WTC11 (cell line): Measurements from ENCODE around the gene PCNX4. TPM values are rescaled to one million over a fixed set of nuclear protein-coding genes. Genes with fewer than 3 reads are reported as not detected.

ENCODE experiments used
- ATAC-seq: fragments of 200-7000 bp; cut with Tn5 transposase; 2 replicates; pipeline ENCODE4 v1.10.0; 2021; ENCODE audit warnings: mild to moderate bottlenecking, moderate library complexity
- CTCF ChIA-PET: fragments of 300-600 bp; sonication (Branson Sonifier 250); formaldehyde crosslinking; loops from one replicate; lab custom pipeline; 2021; ENCODE audit warnings: antibody characterized with exemption; lab: Charles Lee
- POLR2A ChIA-PET: fragments of 350-600 bp; sonication (Branson Sonifier 250); formaldehyde crosslinking; loops from one replicate; lab custom pipeline; 2021; ENCODE audit warnings: antibody characterized with exemption; lab: Charles Lee
- DNase-seq: peaks from one replicate; pipeline ENCODE4 v3.0.0; 2021; ENCODE audit warnings: low spot score
- H3K27ac Mint-ChIP-seq: 2 replicates; pipeline ENCODE4 v1.8.0; 2021; ENCODE audit warnings: mixed read lengths
- H3K27me3 Mint-ChIP-seq: 2 replicates; pipeline ENCODE4 v1.8.0; 2021; ENCODE audit warnings: low read depth, mild to moderate bottlenecking, moderate library complexity, mixed read lengths
- H3K36me3 Mint-ChIP-seq: 2 replicates; pipeline ENCODE4 v1.8.0; 2021; ENCODE audit warnings: mixed read lengths
- H3K4me1 Mint-ChIP-seq: 2 replicates; pipeline ENCODE4 v1.8.0; 2022; ENCODE audit warnings: mixed read lengths
- H3K4me3 Mint-ChIP-seq: 2 replicates; pipeline ENCODE4 v1.8.0; 2021; ENCODE audit warnings: mild to moderate bottlenecking, moderate library complexity, mixed read lengths
- H3K9me3 Mint-ChIP-seq: 2 replicates; pipeline ENCODE4 v1.8.0; 2021; ENCODE audit warnings: mixed read lengths
- AFF4 ChIP-seq: sonication (generic); formaldehyde crosslinking; IDR thresholded peaks from 2 replicates; pipeline ENCODE4 v1.8.1; 2023; ENCODE audit warnings: mild to moderate bottlenecking, missing genetic modification reagents, borderline replicate concordance
- CDX4 ChIP-seq: fragments of 250-450 bp; sonication (Bioruptor Pico); IDR thresholded peaks from 2 replicates; pipeline ENCODE4 v1.9.0; 2021; ENCODE audit warnings: moderate library complexity, mild to moderate bottlenecking, inconsistent platforms, borderline replicate concordance
- CREB1 ChIP-seq: sonication (generic); formaldehyde crosslinking; IDR thresholded peaks from 2 replicates; pipeline ENCODE4 v1.8.0; 2023; ENCODE audit warnings: mild to moderate bottlenecking, missing genetic modification reagents
- E2F1 ChIP-seq: sonication (generic); formaldehyde crosslinking; IDR thresholded peaks from 2 replicates; pipeline ENCODE4 v1.8.0; 2022; ENCODE audit warnings: mild to moderate bottlenecking, missing genetic modification reagents
- GTF2I ChIP-seq: fragments of 250-450 bp; sonication (Bioruptor Pico); conservative IDR thresholded peaks from 2 replicates; pipeline ENCODE4 v1.4.0; 2021; ENCODE audit warnings: mild to moderate bottlenecking
- PRDM15 ChIP-seq: sonication (generic); formaldehyde crosslinking; IDR thresholded peaks from 2 replicates; pipeline ENCODE4 v1.8.0; 2022; ENCODE audit warnings: missing genetic modification reagents
- RORB ChIP-seq: fragments of 250-450 bp; sonication (Bioruptor Pico); IDR thresholded peaks from 2 replicates; pipeline ENCODE4 v1.9.0; 2021; ENCODE audit warnings: mild to moderate bottlenecking
- SMAD4 ChIP-seq: sonication (generic); formaldehyde crosslinking; IDR thresholded peaks from 2 replicates; pipeline ENCODE4 v1.8.0; 2022; ENCODE audit warnings: mild to moderate bottlenecking, missing genetic modification reagents
- SOX15 ChIP-seq: fragments of 250-450 bp; sonication (Bioruptor Pico); IDR thresholded peaks from 2 replicates; pipeline ENCODE4 v1.9.0; 2021; ENCODE audit warnings: mild to moderate bottlenecking
- STAT6 ChIP-seq: sonication (generic); formaldehyde crosslinking; conservative IDR thresholded peaks from 2 replicates; pipeline ENCODE4 v1.8.1; 2023; ENCODE audit warnings: mild to moderate bottlenecking, low read depth, missing genetic modification reagents, moderate library complexity
- TCF7 ChIP-seq: sonication (generic); formaldehyde crosslinking; IDR thresholded peaks from 2 replicates; pipeline ENCODE4 v1.8.0; 2022; ENCODE audit warnings: mild to moderate bottlenecking, low read depth, missing genetic modification reagents, moderate library complexity
- ZNF219 ChIP-seq: sonication (generic); formaldehyde crosslinking; IDR thresholded peaks from 2 replicates; pipeline ENCODE4 v1.8.0; 2023; ENCODE audit warnings: missing genetic modification reagents, mild to moderate bottlenecking, borderline replicate concordance
- ZNF232 ChIP-seq: sonication (generic); formaldehyde crosslinking; IDR thresholded peaks from 2 replicates; pipeline ENCODE4 v1.8.0; 2022; ENCODE audit warnings: mild to moderate bottlenecking, missing genetic modification reagents
- ZNF263 ChIP-seq: sonication (generic); formaldehyde crosslinking; IDR thresholded peaks from 2 replicates; pipeline ENCODE4 v1.8.1; 2022; ENCODE audit warnings: low read depth, mild to moderate bottlenecking, moderate library complexity, missing genetic modification reagents
- total RNA-seq: library from RNA; stranded (reverse); gene quantifications from 3 replicates; pipeline ENCODE4 v1.2.3, GENCODE V29; 2021

PCNX4 gene
- total RNA-seq, 1 experiment from 2014 or later, result 31.7 TPM

GRCh38 chr14:60089221-60089620 is 2.5 kb upstream of the PCNX4 start (continued):
- TF ChIP-seq AFF4 (CRISPR knock-in tag) (no peak), PRDM15 (CRISPR knock-in tag) (no peak), ZNF232 (CRISPR knock-in tag) (no peak), CDX4 (no peak), ZNF263 (no peak), ZNF219 (CRISPR knock-in tag) (no peak), CREB1 (CRISPR knock-in tag) (no peak), E2F1 (CRISPR knock-in tag) (no peak)

GRCh38 chr14:60090864-60091519 is 731 bp upstream of the PCNX4 start:
- CTCF ChIA-PET, result interaction anchor here (0.6 to 2.9 kb wide), 2 partner anchors 11 to 608 kb away, joined by 3 to 13 read pairs; no protein-coding TSS in a partner anchor
- Mint-ChIP-seq H3K4me1 (peaks cover 33% of the 10 kb centered on the region), H3K36me3 (no peaks in the 10 kb centered on the region), H3K9me3 (no peaks in the 10 kb centered on the region), H3K4me3 (peak overlapping the region; percentile 88), H3K27ac (peak overlapping the region; percentile 91)
- no peak for ATAC-seq
- POLR2A ChIA-PET, result interaction anchor here (0.6 to 0.7 kb wide), 2 partner anchors 120 to 267 kb away, joined by 3 to 6 read pairs; no protein-coding TSS in a partner anchor
- TF ChIP-seq CDX4 (no peak), TCF7 (no peak), SMAD4 (CRISPR knock-in tag) (no peak), SOX15 (CRISPR knock-in tag) (no peak), GTF2I (no peak), ZNF232 (CRISPR knock-in tag) (0 out of 2 replicates have a peak, but pooled peaks have one; percentile 37), STAT6 (CRISPR knock-in tag) (no peak), RORB (CRISPR knock-in tag) (no peak)
- TF ChIP-seq, all 79 proteins: peak for 1
- DNase-seq, result no peak
- H3K27me3 Mint-ChIP-seq, result no peaks in the 10 kb centered on the region; the same call in 1 of the 2 replicates
